Neural progenitor cell (in vitro differentiated cells): ENCODE measurements around the gene MCRIP1.

ENCODE experiments used
- EZH2 ChIP-seq: fragments of 200-600 bp; sonication (generic); IDR thresholded peaks from 2 replicates; pipeline ENCODE4 v1.6.1; 2017; ENCODE audit warnings: antibody characterized with exemption, mild to moderate bottlenecking, moderate library complexity
- EZH2phosphoT487 ChIP-seq: fragments of 200-600 bp; sonication (generic); IDR thresholded peaks from 2 replicates; pipeline ENCODE4 v1.6.1; 2017; ENCODE audit warnings: antibody characterized with exemption
- TF ChIP-seq, protein P1 (sequence below): fragments of 200-600 bp; sonication (generic); IDR thresholded peaks from 2 replicates; pipeline ENCODE4 v1.5.1; 2017; ENCODE audit warnings: antibody characterized with exemption, mild to moderate bottlenecking

DNA sequence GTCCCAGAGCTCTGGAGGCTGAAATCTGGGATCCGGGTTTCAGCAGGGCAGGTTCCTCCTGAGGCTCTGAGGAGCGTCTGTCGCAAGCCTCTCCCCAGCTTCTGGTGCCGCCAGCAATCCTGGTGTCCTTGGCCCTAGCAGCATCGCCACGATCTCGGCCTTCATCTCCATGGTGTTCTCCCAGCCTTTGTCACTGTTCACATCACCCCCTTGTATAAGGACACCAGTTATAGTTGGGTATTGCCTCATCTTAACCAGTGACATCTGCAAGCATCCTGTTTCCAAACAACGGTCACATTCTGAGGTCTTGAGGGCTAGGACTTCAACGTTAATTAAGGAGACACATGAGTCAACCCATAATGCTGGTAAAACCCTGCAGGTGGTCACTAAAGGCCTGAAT lies 4.5 kb upstream of the MCRIP1 start:
- TF ChIP-seq, protein P1, sequence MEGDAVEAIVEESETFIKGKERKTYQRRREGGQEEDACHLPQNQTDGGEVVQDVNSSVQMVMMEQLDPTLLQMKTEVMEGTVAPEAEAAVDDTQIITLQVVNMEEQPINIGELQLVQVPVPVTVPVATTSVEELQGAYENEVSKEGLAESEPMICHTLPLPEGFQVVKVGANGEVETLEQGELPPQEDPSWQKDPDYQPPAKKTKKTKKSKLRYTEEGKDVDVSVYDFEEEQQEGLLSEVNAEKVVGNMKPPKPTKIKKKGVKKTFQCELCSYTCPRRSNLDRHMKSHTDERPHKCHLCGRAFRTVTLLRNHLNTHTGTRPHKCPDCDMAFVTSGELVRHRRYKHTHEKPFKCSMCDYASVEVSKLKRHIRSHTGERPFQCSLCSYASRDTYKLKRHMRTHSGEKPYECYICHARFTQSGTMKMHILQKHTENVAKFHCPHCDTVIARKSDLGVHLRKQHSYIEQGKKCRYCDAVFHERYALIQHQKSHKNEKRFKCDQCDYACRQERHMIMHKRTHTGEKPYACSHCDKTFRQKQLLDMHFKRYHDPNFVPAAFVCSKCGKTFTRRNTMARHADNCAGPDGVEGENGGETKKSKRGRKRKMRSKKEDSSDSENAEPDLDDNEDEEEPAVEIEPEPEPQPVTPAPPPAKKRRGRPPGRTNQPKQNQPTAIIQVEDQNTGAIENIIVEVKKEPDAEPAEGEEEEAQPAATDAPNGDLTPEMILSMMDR = no peak
- TF ChIP-seq EZH2phosphoT487 (no peak), EZH2 (no peak)
